Tibial nerve (tissue), 4 donors: ENCODE data around the gene JPH2. TPM values are rescaled to one million over a fixed set of nuclear protein-coding genes. Genes with fewer than 3 reads are reported as not detected.

Experiments used
- DNase-seq, 2 donors: peaks; one replicate each; pipeline ENCODE4 v3.0.0-alpha.2; 2019; ENCODE audit warnings: low spot score in 2 of 2
- H3K27ac ChIP-seq, 4 donors: fragments of 200-600 bp; sonication (generic) in 3 of 4; one replicate each; pipeline ENCODE4 v1.5.1; 2017 to 2019; ENCODE audit warnings: mild to moderate bottlenecking in 1 of 4
- H3K27me3 ChIP-seq, 2 donors: fragments of 200-600 bp; sonication (generic) in 1 of 2; one replicate each; pipeline versions ENCODE4 v1.5.1 to v1.6.0; 2017 to 2019
- H3K36me3 ChIP-seq, 3 donors: fragments of 200-600 bp; sonication (generic); one replicate each; pipeline ENCODE4 v1.5.1; 2018 to 2019
- H3K4me1 ChIP-seq, 4 donors: fragments of 200-600 bp; sonication (generic) in 3 of 4; one replicate each; pipeline ENCODE4 v1.5.1; 2017 to 2019
- H3K4me3 ChIP-seq, 4 donors: fragments of 200-600 bp; sonication (generic) in 3 of 4; one replicate each; pipeline ENCODE4 v1.5.1; 2017 to 2019; ENCODE audit warnings: mild to moderate bottlenecking in 1 of 4, moderate library complexity in 1 of 4
- H3K9me3 ChIP-seq, 4 donors: fragments of 200-600 bp; sonication (generic) in 3 of 4; one replicate each; pipeline ENCODE4 v1.5.1; 2017 to 2019
- EP300 ChIP-seq, 2 donors: sonication (generic); formaldehyde crosslinking; IDR thresholded peaks; one replicate each; pipeline ENCODE4 v1.6.1; 2017; ENCODE audit warnings: antibody characterized with exemption in 2 of 2, mild to moderate bottlenecking in 1 of 2
- POLR2A ChIP-seq, 2 donors: fragments of 450-650 bp; IDR thresholded peaks; one replicate each; pipeline ENCODE4 v1.6.1; 2017; ENCODE audit warnings: antibody characterized with exemption in 2 of 2, mild to moderate bottlenecking in 2 of 2, moderate library complexity in 2 of 2
- WGBS, 2 donors: methylation state at CpG; one replicate each; pipeline ENCODE4 v1.1.5; 2018; 5-methylcytosine and 5-hydroxymethylcytosine counted together
- total RNA-seq, 4 donors: library from RNA; depleted of rRNA; stranded (reverse); fragments of >200 nt; gene quantifications; one replicate each; pipeline ENCODE4 v1.1.0, GENCODE V29; 2016
- TF ChIP-seq, protein P1 (sequence below), 5 experiments: fragments of 200-600 bp in 3 of 5; fragments of 450-650 bp in 2 of 5; sonication (generic) in 3 of 5; IDR thresholded peaks; one replicate each; pipeline ENCODE4 v1.5.1; 2016 to 2019; ENCODE audit warnings: antibody characterized with exemption in 5 of 5, mild to moderate bottlenecking in 3 of 5, moderate library complexity in 2 of 5

JPH2 gene
- total RNA-seq, 4 donors from 2014 or later = 3.1 to 6.3 (median 5.3) TPM

DNA sequence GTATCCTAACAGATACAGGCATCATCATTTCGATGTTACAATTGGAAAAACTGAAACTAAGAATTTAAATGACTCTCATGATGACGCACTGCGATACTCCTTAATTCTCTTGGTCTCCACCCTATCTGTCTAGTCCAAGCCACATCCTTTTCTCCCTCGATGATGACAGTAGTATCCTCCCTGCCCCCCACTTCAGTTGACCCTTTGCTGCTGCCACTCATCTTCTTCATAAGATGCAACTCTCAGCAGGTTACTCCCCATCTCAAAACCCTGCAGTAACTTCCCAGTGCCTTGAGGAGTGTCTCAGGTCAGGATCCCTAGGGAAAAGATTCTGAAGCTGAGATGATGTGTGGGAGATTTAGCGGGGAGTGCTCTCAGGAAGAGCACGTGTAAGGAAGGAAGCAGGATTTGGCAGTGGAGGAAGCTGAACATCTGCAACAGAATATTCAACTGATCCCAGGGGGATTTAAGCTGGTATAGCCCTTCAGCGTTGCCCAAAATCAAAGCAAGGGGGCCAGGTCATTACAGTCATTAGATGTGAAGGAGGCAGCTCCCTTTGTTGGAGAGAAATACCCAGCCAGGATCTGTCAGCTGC, 16.1 kb downstream of the JPH2 start:
- WGBS, 2 donors = 52 to 53% methylated on average over 7 of the region's 7 CpGs
- TF ChIP-seq, protein P1, sequence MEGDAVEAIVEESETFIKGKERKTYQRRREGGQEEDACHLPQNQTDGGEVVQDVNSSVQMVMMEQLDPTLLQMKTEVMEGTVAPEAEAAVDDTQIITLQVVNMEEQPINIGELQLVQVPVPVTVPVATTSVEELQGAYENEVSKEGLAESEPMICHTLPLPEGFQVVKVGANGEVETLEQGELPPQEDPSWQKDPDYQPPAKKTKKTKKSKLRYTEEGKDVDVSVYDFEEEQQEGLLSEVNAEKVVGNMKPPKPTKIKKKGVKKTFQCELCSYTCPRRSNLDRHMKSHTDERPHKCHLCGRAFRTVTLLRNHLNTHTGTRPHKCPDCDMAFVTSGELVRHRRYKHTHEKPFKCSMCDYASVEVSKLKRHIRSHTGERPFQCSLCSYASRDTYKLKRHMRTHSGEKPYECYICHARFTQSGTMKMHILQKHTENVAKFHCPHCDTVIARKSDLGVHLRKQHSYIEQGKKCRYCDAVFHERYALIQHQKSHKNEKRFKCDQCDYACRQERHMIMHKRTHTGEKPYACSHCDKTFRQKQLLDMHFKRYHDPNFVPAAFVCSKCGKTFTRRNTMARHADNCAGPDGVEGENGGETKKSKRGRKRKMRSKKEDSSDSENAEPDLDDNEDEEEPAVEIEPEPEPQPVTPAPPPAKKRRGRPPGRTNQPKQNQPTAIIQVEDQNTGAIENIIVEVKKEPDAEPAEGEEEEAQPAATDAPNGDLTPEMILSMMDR (IDR thresholded peaks at IDR 0.05) = no peak
- no peak for TF ChIP-seq POLR2A (IDR thresholded peaks at IDR 0.05)
- TF ChIP-seq EP300 (IDR thresholded peaks at IDR 0.05) = no peak
- no peak overlapping the region for H3K4me3 ChIP-seq
- H3K27ac ChIP-seq = no peak overlapping the region
- H3K4me1 ChIP-seq = no peaks in the 10 kb centered on the region
- H3K36me3 ChIP-seq = no peaks in the 10 kb centered on the region
- peaks cover 0 to 4% of the 10 kb centered on the region in 2 donors for H3K27me3 ChIP-seq
- no peaks in the 10 kb centered on the region for H3K9me3 ChIP-seq
- no peak for DNase-seq

DNA sequence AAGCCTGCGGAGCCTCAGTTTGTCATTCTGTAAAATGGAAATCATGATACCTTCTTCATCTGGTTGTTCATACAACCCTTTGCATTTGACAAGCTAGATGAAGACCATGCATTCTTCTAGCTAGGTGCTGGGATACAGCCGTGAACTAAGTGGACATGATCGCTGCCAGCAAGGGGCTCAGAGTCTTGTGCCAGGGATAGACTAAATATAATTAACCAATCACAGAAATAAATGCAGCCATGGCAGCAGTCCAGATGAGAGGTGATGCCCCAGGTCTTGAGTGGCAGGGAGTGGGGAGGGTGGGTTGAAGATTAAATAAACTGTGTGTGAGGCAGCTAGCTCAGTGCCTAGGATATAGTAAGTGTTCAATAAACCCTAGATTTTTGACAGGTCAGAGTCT, 19.3 kb downstream of the JPH2 start:
- Histone ChIP-seq H3K4me3 (no peak overlapping the region), H3K36me3 (no peaks in the 10 kb centered on the region), H3K27ac (no peak overlapping the region), H3K4me1 (no peaks in the 10 kb centered on the region), H3K9me3 (no peaks in the 10 kb centered on the region), H3K27me3 (peaks cover 0 to 4% of the 10 kb centered on the region in 2 donors)
- TF ChIP-seq, protein P1 (IDR thresholded peaks at IDR 0.05) = no peak
- TF ChIP-seq EP300 (IDR thresholded peaks at IDR 0.05) (no peak), POLR2A (IDR thresholded peaks at IDR 0.05) (no peak)
- no peak for DNase-seq
- 81% methylated on average over 3 of the region's 3 CpGs for WGBS, 2 donors

DNA sequence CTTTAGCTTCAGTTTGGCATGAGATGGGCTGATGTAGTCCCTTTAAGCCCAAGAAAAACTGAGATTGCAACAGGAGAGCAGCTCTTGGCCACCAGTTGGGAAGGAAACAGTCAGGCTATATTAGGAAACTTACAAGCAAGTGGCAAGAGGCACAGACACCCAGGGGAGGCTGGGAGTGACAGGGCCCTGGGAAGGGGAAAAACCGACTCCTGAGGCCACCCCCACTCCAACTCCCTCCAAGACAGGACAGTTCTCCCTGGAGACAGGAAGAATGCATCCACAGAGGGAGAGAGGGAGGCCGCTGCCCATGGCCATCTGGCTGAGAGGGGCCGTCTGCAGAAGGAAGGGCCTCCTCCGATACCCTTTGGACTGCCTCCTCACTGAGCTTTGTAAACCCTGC, 20.5 kb downstream of the JPH2 start:
- TF ChIP-seq, protein P1 (IDR thresholded peaks at IDR 0.05) = no peak
- TF ChIP-seq EP300 (IDR thresholded peaks at IDR 0.05) = no peak
- no peak for TF ChIP-seq POLR2A (IDR thresholded peaks at IDR 0.05)
- Histone ChIP-seq H3K27me3 (peaks cover 0 to 4% of the 10 kb centered on the region in 2 donors), H3K4me1 (no peaks in the 10 kb centered on the region), H3K36me3 (no peaks in the 10 kb centered on the region), H3K9me3 (no peaks in the 10 kb centered on the region), H3K27ac (no peak overlapping the region), H3K4me3 (no peak overlapping the region)
- no peak for DNase-seq
- WGBS, 2 donors = 28 to 32% methylated on average over 4 of the region's 4 CpGs

DNA sequence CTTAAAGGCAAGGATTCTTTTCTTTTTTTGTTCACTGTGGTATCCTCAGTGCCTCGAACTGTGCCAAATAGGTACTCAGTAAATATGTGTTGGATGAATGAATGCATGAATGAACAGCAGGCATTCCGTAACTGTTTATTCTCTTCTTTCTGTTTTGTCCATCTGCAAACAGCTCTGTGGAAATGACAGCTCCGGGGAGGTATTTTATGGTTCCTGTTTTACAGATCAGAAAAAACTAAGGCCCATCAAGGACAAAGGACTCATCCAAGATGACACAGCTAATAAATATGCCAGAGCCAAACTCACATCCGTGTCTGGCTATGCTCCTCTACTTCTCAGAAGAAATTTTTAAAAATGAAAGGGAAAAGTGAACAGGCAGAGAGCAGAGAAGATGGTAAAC, 21.0 kb downstream of the JPH2 start:
- Histone ChIP-seq H3K4me1 (no peaks in the 10 kb centered on the region), H3K27ac (no peak overlapping the region), H3K27me3 (peaks cover 0 to 4% of the 10 kb centered on the region in 2 donors), H3K9me3 (no peaks in the 10 kb centered on the region), H3K4me3 (no peak overlapping the region), H3K36me3 (no peaks in the 10 kb centered on the region)
- TF ChIP-seq EP300 (IDR thresholded peaks at IDR 0.05) (no peak), POLR2A (IDR thresholded peaks at IDR 0.05) (no peak)
- TF ChIP-seq, protein P1 (IDR thresholded peaks at IDR 0.05) = no peak
- DNase-seq = no peak
- 46 to 50% methylated on average over 4 of the region's 4 CpGs for WGBS, 2 donors

DNA sequence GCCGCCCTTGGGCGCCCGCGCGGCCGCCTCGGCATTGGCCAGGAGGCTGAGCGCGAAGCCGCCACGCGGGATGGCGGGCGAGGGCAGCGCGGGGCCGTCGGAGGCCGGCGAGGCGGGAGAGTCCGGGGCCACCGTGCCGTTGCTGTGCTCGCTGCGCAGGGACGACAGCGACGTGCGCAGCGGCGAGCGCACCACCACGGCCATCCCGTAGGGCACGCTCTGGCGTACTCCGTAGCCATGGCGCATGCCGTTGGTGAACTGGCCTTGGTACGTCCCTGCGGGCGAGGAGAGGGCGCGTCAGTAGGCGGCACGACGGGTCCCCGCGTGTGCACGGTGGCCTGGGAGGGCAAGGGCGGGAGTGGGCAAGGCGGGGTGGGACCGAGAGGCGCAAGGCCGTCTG, 26.9 kb downstream of the JPH2 start:
- H3K4me1 ChIP-seq = no peaks in the 10 kb centered on the region
- WGBS, 2 donors = 57 to 70% methylated on average over 24 to 56 of the region's 56 CpGs
- H3K27ac ChIP-seq = no peak overlapping the region
- H3K9me3 ChIP-seq = peaks cover 0 to 7% (median 0%) of the 10 kb centered on the region in 4 donors
- no peak overlapping the region for H3K4me3 ChIP-seq
- TF ChIP-seq POLR2A (IDR thresholded peaks at IDR 0.05) (no peak), EP300 (IDR thresholded peaks at IDR 0.05) (no peak)
- TF ChIP-seq, protein P1 (IDR thresholded peaks at IDR 0.05) = no peak
- no peaks in the 10 kb centered on the region for H3K36me3 ChIP-seq
- no peaks in the 10 kb centered on the region for H3K27me3 ChIP-seq
- no peak for DNase-seq
